Prostate gland (tissue), 2 donors: Measurements from ENCODE around the gene PODN.

ENCODE experiments used
- CTCF ChIP-seq, 4 experiments: fragments of 200-600 bp in 2 of 4; fragments of 450-650 bp in 2 of 4; sonication (generic) in 2 of 4; IDR thresholded peaks; 1 replicate in 3 of 4; 2 replicates in 1 of 4; pipeline ENCODE4 v1.5.1; 2016 to 2019; ENCODE audit warnings: antibody characterized with exemption in 4 of 4, mild to moderate bottlenecking in 2 of 4, moderate library complexity in 2 of 4
- POLR2A ChIP-seq: fragments of 450-650 bp; IDR thresholded peaks from one replicate; pipeline ENCODE4 v1.6.1; 2016; ENCODE audit warnings: antibody characterized with exemption, mild to moderate bottlenecking

DNA sequence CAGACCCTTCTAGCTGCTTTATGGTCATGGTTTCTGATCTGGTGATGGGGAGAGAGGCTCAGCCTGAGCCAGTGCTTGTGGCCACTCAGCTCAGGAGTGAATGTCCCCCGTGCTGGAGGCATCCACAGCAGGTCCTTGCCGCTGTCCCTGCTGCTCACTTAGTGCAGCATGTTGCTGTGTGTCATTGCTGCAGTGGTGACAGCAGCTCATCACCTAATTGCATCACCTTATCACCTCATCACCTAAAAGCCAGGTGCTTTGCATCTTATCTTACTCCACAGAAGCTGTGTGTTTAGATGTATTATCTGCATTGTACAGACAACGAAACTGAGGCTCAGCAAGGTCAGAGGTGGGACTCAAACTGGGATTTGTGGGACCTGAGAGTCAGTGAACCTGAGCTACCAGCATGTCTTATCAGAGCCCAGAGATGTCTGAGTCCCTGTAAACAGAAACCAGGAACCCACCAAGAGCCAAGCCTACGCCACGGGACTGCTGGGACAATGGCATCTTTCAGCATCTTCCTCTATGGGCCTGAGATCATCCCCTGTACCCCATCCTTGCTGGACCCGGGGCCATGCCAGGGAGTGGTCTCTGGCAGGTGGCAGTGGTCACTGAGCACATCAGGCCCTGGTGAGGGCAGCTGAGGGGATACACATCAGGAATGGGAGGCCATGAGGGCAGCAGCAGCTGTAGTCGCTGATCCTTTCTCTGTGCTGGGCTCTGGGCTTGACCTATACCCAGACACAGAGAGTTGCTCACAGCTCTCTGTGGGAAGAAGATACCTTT lies 6.5 kb downstream of the PODN start:
- TF ChIP-seq CTCF (IDR thresholded peaks at IDR 0.05) (no peak), POLR2A (no peak)
